Right lobe of liver (tissue), 4 donors: ENCODE results near the gene LDB2.

Source experiments
- POLR2A ChIP-seq: fragments of 450-650 bp; IDR thresholded peaks from one replicate; pipeline ENCODE4 v1.6.1; 2017; ENCODE audit warnings: antibody characterized with exemption, mild to moderate bottlenecking
- TF ChIP-seq, protein P1 (sequence below), 4 donors: fragments of 200-600 bp in 3 of 4; fragments of 450-650 bp in 1 of 4; IDR thresholded peaks; one replicate each; pipeline versions ENCODE4 v1.5.1 to v1.8.0; 2016 to 2022; ENCODE audit warnings: antibody characterized with exemption in 4 of 4, mild to moderate bottlenecking in 2 of 4
- donor health status: DM: no; HTN: no; CAD: no.
- donor health status: DM: no; HTN: no; CAD: no.
- donor health status: DM: no; HTN: yes; CAD: no.

DNA sequence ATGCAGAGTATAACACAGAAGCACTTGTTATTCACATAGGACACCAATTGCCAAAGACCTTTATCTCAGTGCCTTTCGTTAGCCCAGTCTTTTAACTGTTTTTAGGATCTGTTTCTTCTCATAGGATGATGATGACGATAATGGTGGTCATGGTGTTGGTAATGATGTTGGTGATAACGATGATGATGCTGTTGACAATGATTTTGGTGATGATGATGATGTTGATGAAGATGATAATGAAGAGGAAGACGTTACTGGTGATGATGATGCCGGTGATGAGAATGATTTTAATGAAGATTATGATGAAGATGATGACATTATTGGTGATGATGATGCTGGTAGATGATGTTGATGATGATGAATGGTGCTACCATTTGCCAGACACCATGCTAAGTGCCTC lies 29.8 kb downstream of the LDB2 start:
- TF ChIP-seq, protein P1, sequence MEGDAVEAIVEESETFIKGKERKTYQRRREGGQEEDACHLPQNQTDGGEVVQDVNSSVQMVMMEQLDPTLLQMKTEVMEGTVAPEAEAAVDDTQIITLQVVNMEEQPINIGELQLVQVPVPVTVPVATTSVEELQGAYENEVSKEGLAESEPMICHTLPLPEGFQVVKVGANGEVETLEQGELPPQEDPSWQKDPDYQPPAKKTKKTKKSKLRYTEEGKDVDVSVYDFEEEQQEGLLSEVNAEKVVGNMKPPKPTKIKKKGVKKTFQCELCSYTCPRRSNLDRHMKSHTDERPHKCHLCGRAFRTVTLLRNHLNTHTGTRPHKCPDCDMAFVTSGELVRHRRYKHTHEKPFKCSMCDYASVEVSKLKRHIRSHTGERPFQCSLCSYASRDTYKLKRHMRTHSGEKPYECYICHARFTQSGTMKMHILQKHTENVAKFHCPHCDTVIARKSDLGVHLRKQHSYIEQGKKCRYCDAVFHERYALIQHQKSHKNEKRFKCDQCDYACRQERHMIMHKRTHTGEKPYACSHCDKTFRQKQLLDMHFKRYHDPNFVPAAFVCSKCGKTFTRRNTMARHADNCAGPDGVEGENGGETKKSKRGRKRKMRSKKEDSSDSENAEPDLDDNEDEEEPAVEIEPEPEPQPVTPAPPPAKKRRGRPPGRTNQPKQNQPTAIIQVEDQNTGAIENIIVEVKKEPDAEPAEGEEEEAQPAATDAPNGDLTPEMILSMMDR (IDR thresholded peaks at IDR 0.05): no peak
- TF ChIP-seq POLR2A: no peak
